GM18873 (cell line): Measurements from ENCODE around the gene KRT36.

Source experiments
- ATAC-seq: cut with Tn5 transposase; IDR thresholded peaks from one replicate; pipeline ENCODE4 v1.9.1; 2021; ENCODE audit warnings: mild to moderate bottlenecking, moderate library complexity, moderate number of reproducible peaks; ENCODE audit not compliant: unreplicated experiment, low FRiP score

KRT36 gene

DNA sequence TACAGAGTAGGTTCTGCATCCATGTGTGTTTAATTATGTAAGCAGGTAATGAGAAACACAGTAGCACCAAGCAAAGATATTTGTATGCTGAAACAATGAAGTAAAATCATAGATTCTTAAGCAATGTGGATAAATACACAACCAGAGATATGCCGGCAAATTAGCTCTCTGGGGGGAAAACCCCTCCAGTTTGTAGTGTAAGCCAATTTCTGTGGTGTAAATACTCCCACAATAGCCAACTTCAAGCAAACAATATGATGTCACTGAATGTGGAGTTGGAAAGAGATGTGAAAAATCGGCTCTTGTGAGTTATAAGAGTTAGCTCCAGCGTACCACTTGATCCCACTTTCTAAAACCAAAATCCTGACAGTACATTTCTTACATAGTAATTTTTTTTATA is 45.1 kb downstream of the KRT36 start:
- ATAC-seq = no peak

DNA sequence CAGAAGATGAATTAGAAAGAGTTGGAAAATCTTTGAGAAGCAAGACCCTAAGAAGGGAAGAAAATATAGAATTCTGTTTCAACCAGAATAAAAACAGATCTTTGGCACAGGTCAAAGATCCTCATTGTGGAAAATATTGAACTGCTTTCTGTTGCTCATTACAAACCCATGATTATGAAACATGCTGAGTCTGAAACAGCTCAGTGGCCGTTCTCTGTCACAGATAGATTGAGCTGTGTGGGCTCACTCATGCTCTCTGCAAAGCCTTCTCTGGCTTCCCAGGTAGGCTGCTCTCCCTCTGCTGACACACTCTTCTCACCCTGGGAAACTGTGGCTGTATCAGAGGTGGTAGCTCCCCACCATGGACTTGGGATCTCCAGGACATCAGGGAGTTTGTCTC is 45.5 kb downstream of the KRT36 start:
- no peak for ATAC-seq

DNA sequence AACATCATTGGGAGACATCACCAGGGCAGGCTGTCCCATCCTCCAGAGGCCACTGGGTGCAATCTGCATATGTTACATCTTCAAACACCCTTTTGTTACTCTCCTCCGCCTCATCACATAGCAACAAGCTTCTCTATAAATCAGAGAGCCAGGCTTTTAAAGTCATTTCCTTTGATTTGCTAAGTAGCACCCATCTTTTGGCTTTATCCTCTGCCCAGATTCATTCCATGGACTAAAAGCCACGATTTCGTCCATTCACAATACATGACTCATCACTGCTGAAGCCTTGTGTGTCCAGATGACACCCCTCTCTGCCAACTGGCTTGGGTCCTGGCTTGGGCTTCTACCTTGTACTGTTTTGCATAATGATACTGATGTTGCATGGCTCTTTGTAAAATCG is 47.0 kb downstream of the KRT36 start:
- ATAC-seq = no peak

DNA sequence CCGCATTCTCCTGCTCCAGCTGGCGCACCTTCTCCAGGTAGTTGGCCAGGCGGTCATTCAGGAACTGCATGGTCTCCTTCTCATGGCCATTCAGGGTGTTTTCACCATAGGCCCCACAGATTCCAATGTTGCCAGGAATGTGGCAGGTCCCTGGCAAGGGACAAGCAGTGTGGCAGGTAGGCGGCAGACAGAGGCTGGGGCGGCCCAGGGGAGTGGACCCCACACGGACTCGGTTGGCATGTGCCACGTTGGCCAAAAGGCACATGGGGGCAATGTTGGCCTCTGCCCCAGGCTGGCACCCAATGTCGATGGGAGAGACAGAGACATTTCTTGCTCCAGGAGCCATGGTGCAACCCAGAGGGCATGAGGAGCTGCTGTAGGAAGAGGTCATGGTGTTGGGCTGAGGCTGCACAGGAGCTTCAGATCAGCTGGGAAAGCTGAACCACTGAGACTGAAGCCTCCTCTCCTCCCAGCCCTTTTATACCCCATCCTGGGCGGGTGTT is 49.1 kb downstream of the KRT36 start, which contains the start of gene KRT38:
Gene KRT38, minus strand, starts transcription at position 453 of the 503 bp plus-strand sequence. Its CDS starts 62 bp downstream, at position 391.
- ATAC-seq = no peak

DNA sequence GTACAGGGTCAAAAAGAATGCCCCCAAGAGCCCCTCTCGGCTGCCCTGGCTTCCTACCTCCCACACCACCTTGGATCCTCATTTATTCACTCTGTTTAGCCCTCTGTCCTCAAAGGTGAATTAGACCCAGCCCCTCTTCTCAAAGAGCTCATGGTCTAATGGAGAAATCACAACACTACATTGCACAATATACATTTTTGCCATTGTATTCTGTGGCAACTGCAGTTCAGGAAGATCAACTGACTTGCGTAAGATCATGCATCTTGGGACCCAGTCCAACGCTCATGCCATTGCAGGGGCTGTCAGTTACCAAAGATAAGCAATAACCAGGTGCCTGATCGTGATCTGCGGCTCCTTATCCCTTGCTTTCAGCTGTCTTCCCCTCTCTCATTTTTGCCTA is 50.3 kb downstream of the KRT36 start:
- ATAC-seq = no peak

- no peak for ATAC-seq
Measured at GRCh38 chr17:41437769-41438168, 51.9 kb downstream of the KRT36 start.

- ATAC-seq = no peak
Measured at GRCh38 chr17:41437254-41437653, 52.5 kb downstream of the KRT36 start.
